GM12891 (cell line): Measurements from ENCODE around the gene CXCR2.

ENCODE experiments used
- PAX5 ChIP-seq: IDR thresholded peaks from 2 replicates; pipeline ENCODE4 v1.6.1; 2011; ENCODE audit warnings: low read length, moderate library complexity, mild to moderate bottlenecking; ENCODE audit not compliant: insufficient read depth, severe bottlenecking
- POLR2A ChIP-seq: IDR thresholded peaks from 2 replicates; pipeline ENCODE4 v1.6.1; 2011; ENCODE audit warnings: low read depth, low read length, control low read depth
- POLR2AphosphoS5 ChIP-seq: IDR thresholded peaks from 2 replicates; pipeline ENCODE4 v1.6.1; 2011; ENCODE audit warnings: low read depth, low read length, control low read depth
- SPI1 ChIP-seq: IDR thresholded peaks from 2 replicates; pipeline ENCODE4 v1.6.1; 2011; ENCODE audit warnings: low read depth, low read length, control low read depth
- TAF1 ChIP-seq: IDR thresholded peaks from 2 replicates; pipeline ENCODE4 v1.6.1; 2011; ENCODE audit warnings: low read depth, low read length, control low read depth

GRCh38 chr2:218172845-218173244 is 47.0 kb downstream of the CXCR2 start:
- TF ChIP-seq POLR2A (no peak), SPI1 (no peak), TAF1 (no peak), POLR2AphosphoS5 (no peak), PAX5 (no peak)
